Keratinocyte (primary cell): ENCODE results near the gene DNMT3A. TPM values are rescaled to one million over a fixed set of nuclear protein-coding genes. Genes with fewer than 3 reads are reported as not detected.

Experiments used
- DNase-seq: peaks from one replicate; pipeline ENCODE4 v3.0.0-alpha.2; 2011; ENCODE audit warnings: low read depth, missing footprints, low spot score
- FAIRE-seq: peaks from 2 replicates; lab custom pipeline; 2011; peaks lifted over from hg19 to GRCh38; lab: Jason Lieb, UNC
- H2AFZ ChIP-seq: 2 replicates; pipeline ENCODE4 v1.6.0; 2012; ENCODE audit warnings: low read length, control low read depth, inconsistent platforms; ENCODE audit not compliant: control insufficient read depth
- H3K27ac ChIP-seq: 2 replicates; pipeline ENCODE4 v1.5.1; 2011; ENCODE audit warnings: low read length; ENCODE audit not compliant: control insufficient read depth, insufficient read depth
- H3K27me3 ChIP-seq: 3 replicates; pipeline ENCODE4 v1.6.0; 2011; ENCODE audit warnings: low read length; ENCODE audit not compliant: control insufficient read depth, insufficient read depth; ENCODE audit errors: extremely low read depth
- H3K36me3 ChIP-seq, 2 experiments: 2 replicates in 1 of 2; 3 replicates in 1 of 2; pipeline ENCODE4 v1.5.1; 2011; ENCODE audit warnings: low read length in 2 of 2, mild to moderate bottlenecking in 1 of 2; ENCODE audit not compliant: control insufficient read depth in 2 of 2, insufficient read depth in 2 of 2; ENCODE audit errors: extremely low read depth in 1 of 2
- H3K4me1 ChIP-seq: 3 replicates; pipeline ENCODE4 v1.5.1; 2011; ENCODE audit warnings: low read length; ENCODE audit not compliant: control insufficient read depth, insufficient read depth; ENCODE audit errors: extremely low read depth
- H3K4me2 ChIP-seq: 3 replicates; pipeline ENCODE4 v1.6.0; 2011; ENCODE audit warnings: low read depth, low read length; ENCODE audit not compliant: control insufficient read depth, insufficient read depth; ENCODE audit errors: extremely low read depth
- H3K4me3 ChIP-seq, 3 experiments: fragments of 200-600 bp in 1 of 3; sonication (generic) in 1 of 3; 2 replicates in 2 of 3; 3 replicates in 1 of 3; pipeline ENCODE4 v1.5.1; 2011 to 2016; ENCODE audit warnings: low read length in 3 of 3, mild to moderate bottlenecking in 3 of 3, control low read depth in 2 of 3, inconsistent platforms in 1 of 3, low read depth in 1 of 3, mixed read lengths in 1 of 3, mixed run types in 1 of 3, moderate library complexity in 1 of 3; ENCODE audit not compliant: control insufficient read depth in 2 of 3, insufficient read depth in 2 of 3; ENCODE audit errors: extremely low read depth in 1 of 3
- H3K79me2 ChIP-seq: 2 replicates; pipeline ENCODE4 v1.6.0; 2012; ENCODE audit warnings: low read length; ENCODE audit not compliant: control insufficient read depth, insufficient read depth
- H3K9ac ChIP-seq: 3 replicates; pipeline ENCODE4 v1.6.0; 2011; ENCODE audit warnings: low read length; ENCODE audit not compliant: control insufficient read depth, insufficient read depth; ENCODE audit errors: extremely low read depth
- H3K9me1 ChIP-seq: 3 replicates; pipeline ENCODE4 v1.6.0; 2011; ENCODE audit warnings: low read length; ENCODE audit not compliant: control insufficient read depth, insufficient read depth; ENCODE audit errors: extremely low read depth
- H3K9me3 ChIP-seq: 2 replicates; pipeline ENCODE4 v1.5.1; 2012; ENCODE audit warnings: low read depth, low read length; ENCODE audit not compliant: control insufficient read depth
- H4K20me1 ChIP-seq: 3 replicates; pipeline ENCODE4 v1.6.0; 2011; ENCODE audit warnings: low read length; ENCODE audit not compliant: control insufficient read depth, insufficient read depth; ENCODE audit errors: extremely low read depth
- CTCF ChIP-seq, 3 experiments: IDR thresholded peaks in 1 of 3; conservative IDR thresholded peaks in 1 of 3; optimal IDR thresholded peaks in 1 of 3; 2 replicates in 2 of 3; 3 replicates in 1 of 3; pipeline versions ENCODE3 to v1.5.1; 2011; ENCODE audit warnings: low read length in 3 of 3, mild to moderate bottlenecking in 3 of 3, moderate library complexity in 2 of 3, control low read depth in 1 of 3, inconsistent platforms in 1 of 3; ENCODE audit not compliant: insufficient read depth in 2 of 3; ENCODE audit errors: extremely low read depth in 1 of 3
- EZH2 ChIP-seq: IDR thresholded peaks from one replicate; pipeline ENCODE4 v1.6.1; 2012; ENCODE audit warnings: inconsistent platforms, mild to moderate bottlenecking, low read length, moderate library complexity
- dilution Hi-C: fragments of 300-500 bp; cut with MboI; formaldehyde crosslinking; loops from one replicate; pipeline ENCODE4 v1.7.0; 2020; ENCODE audit warnings: low sequenced_read_pairs; ENCODE audit not compliant: extremely low pct_ligation_motif_present
- polyA plus RNA-seq, 5 experiments: library from polyadenylated mRNA; depleted of rRNA in 3 of 5; stranded (reverse) in 3 of 5; stranded (forward) in 1 of 5; unstranded in 1 of 5; fragments of >200 nt; gene quantifications; 1 replicate in 1 of 5; 2 replicates in 3 of 5; 3 replicates in 1 of 5; pipeline versions ENCODE4 v1.2.1 to v1.2.3, GENCODE V29; 2011 to 2012; ENCODE audit warnings: missing spikeins in 2 of 5, low read depth in 1 of 5, low replicate concordance in 1 of 5

Gene DNMT3A
- polyA plus RNA-seq, 1 donor (not counting 4 experiments of a cell fraction or from before 2014, with no cell fraction given) = 1.5 TPM

GRCh38 chr2:25358249-25358815 lies 16.6 kb upstream of the DNMT3A start:
- Histone ChIP-seq H3K79me2 (no peaks in the 10 kb centered on the region), H3K4me2 (no peak overlapping the region), H3K4me1 (peaks cover 13% of the 10 kb centered on the region), H3K27ac (no peak overlapping the region), H3K27me3 (no peaks in the 10 kb centered on the region), H3K4me3 (no peak overlapping the region), H4K20me1 (no peaks in the 10 kb centered on the region), H3K9me1 (no peaks in the 10 kb centered on the region), H3K36me3 (no peaks in the 10 kb centered on the region), H3K9ac (no peak overlapping the region), H3K9me3 (no peaks in the 10 kb centered on the region), H2AFZ (no peak overlapping the region)
- no peak for FAIRE-seq
- no peak for DNase-seq
- TF ChIP-seq CTCF (optimal IDR thresholded peaks at IDR 0.05 in 1 of 3, IDR thresholded peaks at IDR 0.05 in 1 of 3, conservative IDR thresholded peaks at IDR 0.05 in 1 of 3; ENCODE audit: extremely low read depth in 1 of 3, insufficient read depth in 2 of 3, low read length in 3 of 3) (no peak), EZH2 (no peak)
- dilution Hi-C loops = no loop called here

DNA sequence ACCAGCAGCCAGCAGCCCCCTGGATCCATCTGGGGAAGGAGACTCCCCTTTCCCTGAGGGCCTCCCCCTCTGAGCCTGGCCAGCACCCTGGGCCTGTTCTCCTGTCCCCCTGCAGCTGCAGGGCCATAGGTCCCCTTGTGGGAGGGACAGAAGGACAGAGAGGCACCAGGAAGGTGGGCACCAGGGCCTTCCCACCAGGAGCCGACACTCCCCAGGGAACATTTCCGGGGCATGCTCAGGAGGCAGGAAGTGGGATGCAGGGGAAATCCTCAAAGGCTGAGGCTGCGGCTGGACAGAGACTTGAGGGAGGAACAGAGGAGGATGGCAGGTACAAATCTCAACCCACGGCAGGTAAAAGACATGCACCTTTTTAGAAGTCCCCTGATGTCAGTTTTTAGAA lies 14.4 kb upstream of the DNMT3A start:
- Histone ChIP-seq H3K9me1 (no peaks in the 10 kb centered on the region), H3K27me3 (no peaks in the 10 kb centered on the region), H3K27ac (no peak overlapping the region), H3K4me3 (no peak overlapping the region), H4K20me1 (no peaks in the 10 kb centered on the region), H3K9me3 (no peaks in the 10 kb centered on the region), H2AFZ (no peak overlapping the region), H3K79me2 (no peaks in the 10 kb centered on the region), H3K9ac (no peak overlapping the region), H3K36me3 (no peaks in the 10 kb centered on the region), H3K4me1 (no peaks in the 10 kb centered on the region), H3K4me2 (no peak overlapping the region)
- DNase-seq (no peak), FAIRE-seq (no peak)
- dilution Hi-C loops = no loop called here
- TF ChIP-seq CTCF (optimal IDR thresholded peaks at IDR 0.05 in 1 of 3, IDR thresholded peaks at IDR 0.05 in 1 of 3, conservative IDR thresholded peaks at IDR 0.05 in 1 of 3; ENCODE audit: extremely low read depth in 1 of 3, insufficient read depth in 2 of 3, low read length in 3 of 3) = no peak
- TF ChIP-seq EZH2 = no peak
